Neuronal stem cell (in vitro differentiated cells): Measurements from ENCODE around the gene ZNF575.
A peak's percentile ranks its signal among the peaks of the same experiment; 100 is the strongest.

Source experiments
- DNase-seq: peaks from one replicate; pipeline ENCODE4 v3.0.0-alpha.2; 2013; ENCODE audit warnings: low spot score
- H2AFZ ChIP-seq: one replicate; pipeline ENCODE4 v1.6.1; 2013; ENCODE audit warnings: mild to moderate bottlenecking, low read length, inconsistent platforms
- H2AK5ac ChIP-seq: 2 replicates; pipeline ENCODE4 v1.6.1; 2013; ENCODE audit warnings: low read depth, mild to moderate bottlenecking, inconsistent platforms, low read length, moderate library complexity, mixed read lengths
- H2BK120ac ChIP-seq: 2 replicates; pipeline ENCODE4 v1.6.1; 2013; ENCODE audit warnings: low read depth, mild to moderate bottlenecking, inconsistent platforms, low read length, moderate library complexity, mixed read lengths
- H2BK12ac ChIP-seq: one replicate; pipeline ENCODE4 v1.6.1; 2013; ENCODE audit warnings: low read length, inconsistent platforms
- H2BK15ac ChIP-seq: 2 replicates; pipeline ENCODE4 v1.6.1; 2013; ENCODE audit warnings: mild to moderate bottlenecking, low read length, inconsistent platforms, mixed read lengths
- H2BK5ac ChIP-seq: one replicate; pipeline ENCODE4 v1.6.1; 2013; ENCODE audit warnings: inconsistent platforms, mild to moderate bottlenecking, low read length, moderate library complexity
- H3K14ac ChIP-seq: one replicate; pipeline ENCODE4 v1.6.1; 2013; ENCODE audit warnings: low read length, inconsistent platforms
- H3K18ac ChIP-seq: 2 replicates; pipeline ENCODE4 v1.6.1; 2013; ENCODE audit warnings: low read length, inconsistent platforms
- H3K23ac ChIP-seq: 2 replicates; pipeline ENCODE4 v1.6.1; 2013; ENCODE audit warnings: low read depth, mild to moderate bottlenecking, mixed read lengths, low read length, inconsistent platforms; ENCODE audit not compliant: poor library complexity
- H3K27ac ChIP-seq: replicated peaks from 3 replicates; pipeline ENCODE4 v1.5.1; 2013; ENCODE audit warnings: low read length, inconsistent platforms
- H3K27me3 ChIP-seq, 3 experiments: 2 replicates each; pipeline ENCODE4 v1.6.1; 2013; ENCODE audit warnings: low read length in 3 of 3, mild to moderate bottlenecking in 2 of 3, inconsistent platforms in 1 of 3, low read depth in 1 of 3, mixed read lengths in 1 of 3, moderate library complexity in 1 of 3; ENCODE audit not compliant: control insufficient read depth in 3 of 3, insufficient read depth in 3 of 3
- H3K36me3 ChIP-seq, 2 donors: replicated peaks in 1 of 2; 2 replicates each; pipeline ENCODE4 v1.6.1; 2013; ENCODE audit warnings: low read length in 2 of 2; ENCODE audit not compliant: control insufficient read depth in 2 of 2, insufficient read depth in 2 of 2
- H3K4ac ChIP-seq: 2 replicates; pipeline ENCODE4 v1.6.1; 2013; ENCODE audit warnings: inconsistent platforms, mild to moderate bottlenecking, low read length, moderate library complexity
- H3K4me1 ChIP-seq, 2 donors: 1 replicate in 1 of 2; 2 replicates in 1 of 2; pipeline ENCODE4 v1.6.1; 2013; ENCODE audit warnings: low read length in 2 of 2, low read depth in 1 of 2; ENCODE audit not compliant: control insufficient read depth in 2 of 2, insufficient read depth in 1 of 2
- H3K4me2 ChIP-seq: one replicate; pipeline ENCODE4 v1.6.1; 2013; ENCODE audit warnings: mild to moderate bottlenecking, low read length, inconsistent platforms; ENCODE audit not compliant: insufficient read depth, poor library complexity, severe bottlenecking
- H3K4me3 ChIP-seq, 2 donors: 2 replicates each; pipeline ENCODE4 v1.5.1; 2013; ENCODE audit warnings: low read length in 2 of 2, mild to moderate bottlenecking in 2 of 2, inconsistent platforms in 1 of 2, moderate library complexity in 1 of 2
- H3K79me1 ChIP-seq: one replicate; pipeline ENCODE4 v1.6.1; 2013; ENCODE audit warnings: low read depth, mild to moderate bottlenecking, inconsistent platforms, low read length, moderate library complexity
- H3K9ac ChIP-seq: one replicate; pipeline ENCODE4 v1.6.1; 2013; ENCODE audit warnings: mild to moderate bottlenecking, low read depth, low read length, inconsistent platforms; ENCODE audit not compliant: poor library complexity
- H3K9me3 ChIP-seq, 2 donors: replicated peaks in 1 of 2; 2 replicates each; pipeline versions ENCODE3 to v1.6.1; 2013; ENCODE audit warnings: low read length in 2 of 2, mild to moderate bottlenecking in 2 of 2, inconsistent platforms in 1 of 2, low read depth in 1 of 2, mixed read lengths in 1 of 2, moderate library complexity in 1 of 2; ENCODE audit not compliant: control insufficient read depth in 2 of 2, insufficient read depth in 1 of 2
- H4K8ac ChIP-seq: one replicate; pipeline ENCODE4 v1.6.1; 2013; ENCODE audit warnings: low read depth, mild to moderate bottlenecking, inconsistent platforms, low read length, moderate library complexity
- H4K91ac ChIP-seq: one replicate; pipeline ENCODE4 v1.6.1; 2013; ENCODE audit warnings: low read length, low read depth, mild to moderate bottlenecking, inconsistent platforms; ENCODE audit not compliant: poor library complexity
- WGBS, 2 donors: extraction: QIAGEN DNeasy Blood & Tissue Kit; methylation state at CpG; one replicate each; pipeline ENCODE4 v1.1.7; 2013; ENCODE audit warnings: missing lambda C conversion rate in 2 of 2, mixed read lengths in 1 of 2; ENCODE audit not compliant: insufficient read length in 2 of 2, insufficient replicate concordance in 1 of 2; ENCODE audit errors: extremely low coverage in 2 of 2; 5-methylcytosine and 5-hydroxymethylcytosine counted together

Gene ZNF575

DNA sequence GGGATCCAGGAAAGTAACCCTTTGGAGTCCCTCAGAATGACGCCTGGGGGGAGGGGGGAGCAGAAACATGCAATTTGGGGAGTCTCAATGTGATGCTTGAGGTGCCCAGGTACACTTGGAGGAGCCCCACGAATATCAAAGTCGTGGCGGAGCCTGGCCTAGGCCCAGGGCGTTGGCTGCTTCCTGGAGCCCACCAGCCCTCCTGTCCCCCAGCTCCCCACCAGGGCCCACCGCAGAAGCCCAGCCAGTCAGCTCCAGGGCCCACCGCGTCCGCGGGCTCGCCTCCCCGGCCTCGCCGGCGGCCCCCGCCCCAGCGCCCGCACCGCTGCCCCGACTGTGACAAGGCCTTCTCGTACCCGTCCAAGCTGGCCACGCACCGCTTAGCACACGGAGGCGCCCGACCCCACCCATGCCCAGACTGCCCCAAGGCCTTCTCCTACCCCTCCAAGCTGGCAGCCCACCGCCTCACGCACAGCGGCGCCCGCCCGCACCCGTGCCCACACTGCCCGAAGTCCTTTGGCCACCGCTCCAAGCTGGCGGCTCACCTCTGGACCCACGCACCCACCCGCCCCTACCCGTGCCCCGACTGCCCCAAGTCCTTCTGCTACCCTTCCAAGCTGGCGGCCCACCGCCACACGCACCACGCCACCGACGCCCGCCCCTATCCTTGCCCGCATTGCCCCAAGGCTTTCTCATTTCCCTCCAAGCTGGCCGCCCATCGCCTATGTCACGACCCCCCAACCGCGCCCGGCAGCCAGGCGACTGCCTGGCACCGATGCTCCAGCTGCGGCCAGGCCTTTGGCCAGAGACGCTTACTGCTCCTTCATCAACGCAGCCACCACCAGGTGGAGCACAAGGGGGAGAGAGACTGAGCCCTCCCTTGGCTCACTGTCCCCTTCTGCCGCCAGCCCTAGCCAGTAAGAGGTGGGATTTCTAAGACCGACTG is 2.1 kb downstream of the ZNF575 start:
- Histone ChIP-seq H3K14ac (no peak overlapping the region), H2AK5ac (peak overlapping the region; percentile 40), H3K4me2 (no peak overlapping the region), H3K27ac (no peak overlapping the region), H3K79me1 (no peaks in the 10 kb centered on the region), H3K4ac (no peak overlapping the region), H3K9me3 (peaks cover 6 to 14% of the 10 kb centered on the region in 2 donors), H3K23ac (peak overlapping the region; percentile 52), H2BK15ac (peak overlapping the region; percentile 46), H3K4me3 (no peak overlapping the region), H2BK120ac (no peak overlapping the region), H2AFZ (no peak overlapping the region), H4K8ac (no peak overlapping the region), H3K18ac (no peak overlapping the region), H3K4me1 (peaks cover 8 to 13% of the 10 kb centered on the region in 2 donors), H2BK12ac (no peak overlapping the region), H2BK5ac (no peak overlapping the region), H3K36me3 (peaks cover 13 to 44% of the 10 kb centered on the region in 2 donors), H4K91ac (no peak overlapping the region), H3K27me3 (no peaks in the 10 kb centered on the region), H3K9ac (no peak overlapping the region)
- WGBS, 2 donors, result no CpG with 5 or more reads among the region's 62 CpGs
- DNase-seq, result peak; percentile 54

DNA sequence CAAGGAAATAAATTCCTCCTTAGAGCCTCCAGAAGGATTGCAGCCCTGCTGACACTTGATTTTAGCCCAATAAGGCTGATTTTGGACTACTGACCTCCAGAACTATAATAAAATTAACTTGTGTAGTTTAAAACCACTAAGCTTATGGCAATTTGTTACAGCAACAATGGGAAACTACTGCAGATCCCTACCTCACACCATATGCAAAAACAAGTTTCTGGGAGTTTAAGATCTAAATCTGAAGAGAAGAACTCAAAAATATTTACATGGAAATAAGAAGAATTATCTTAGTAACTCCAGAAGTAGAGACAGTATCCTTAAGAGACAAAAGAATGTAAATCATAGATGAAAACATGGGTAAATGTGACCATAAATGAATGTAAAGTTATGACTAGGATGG is 5.9 kb downstream of the ZNF575 start:
- no peak overlapping the region for H2AFZ ChIP-seq
- no peak overlapping the region for H2BK5ac ChIP-seq
- H2BK12ac ChIP-seq, result no peak overlapping the region
- H4K91ac ChIP-seq, result no peak overlapping the region
- no peak overlapping the region for H3K18ac ChIP-seq
- H3K14ac ChIP-seq, result no peak overlapping the region
- peaks cover 1% of the 10 kb centered on the region for H3K79me1 ChIP-seq
- H3K4me2 ChIP-seq, result no peak overlapping the region
- H3K27me3 ChIP-seq, result no peaks in the 10 kb centered on the region
- H3K9me3 ChIP-seq, result peaks cover 12 to 14% of the 10 kb centered on the region in 2 donors
- H3K4me3 ChIP-seq, result no peak overlapping the region
- no peak overlapping the region for H3K27ac ChIP-seq
- peaks cover 0 to 4% of the 10 kb centered on the region in 2 donors for H3K4me1 ChIP-seq
- no peak for DNase-seq
- H2AK5ac ChIP-seq, result no peak overlapping the region
- no peak overlapping the region for H3K4ac ChIP-seq
- no peak overlapping the region for H2BK15ac ChIP-seq
- H3K9ac ChIP-seq, result no peak overlapping the region
- H2BK120ac ChIP-seq, result no peak overlapping the region
- H3K23ac ChIP-seq, result no peak overlapping the region
- H3K36me3 ChIP-seq, result peaks cover 43 to 82% of the 10 kb centered on the region in 2 donors
- no peak overlapping the region for H4K8ac ChIP-seq

GRCh38 chr19:43540381-43540780 is 7.4 kb downstream of the ZNF575 start:
- no peak overlapping the region for H3K18ac ChIP-seq
- H3K27me3 ChIP-seq, result no peaks in the 10 kb centered on the region
- no peak overlapping the region for H3K4me3 ChIP-seq
- no peak overlapping the region for H3K14ac ChIP-seq
- H3K4ac ChIP-seq, result no peak overlapping the region
- H3K9ac ChIP-seq, result no peak overlapping the region
- no peak overlapping the region for H3K4me2 ChIP-seq
- no peak for DNase-seq
- H4K8ac ChIP-seq, result no peak overlapping the region
- H2BK5ac ChIP-seq, result no peak overlapping the region
- peaks cover 53 to 97% of the 10 kb centered on the region in 2 donors for H3K36me3 ChIP-seq
- peaks cover 0 to 1% of the 10 kb centered on the region in 2 donors for H3K4me1 ChIP-seq
- H3K23ac ChIP-seq, result no peak overlapping the region
- no peak overlapping the region for H2BK12ac ChIP-seq
- no peak overlapping the region for H2BK120ac ChIP-seq
- H3K9me3 ChIP-seq, result peaks cover 12 to 14% of the 10 kb centered on the region in 2 donors
- H3K27ac ChIP-seq, result no peak overlapping the region
- H3K79me1 ChIP-seq, result peaks cover 1% of the 10 kb centered on the region
- no peak overlapping the region for H2AFZ ChIP-seq
- H4K91ac ChIP-seq, result no peak overlapping the region
- no CpG with 5 or more reads among the region's 3 CpGs for WGBS, 2 donors
- no peak overlapping the region for H2BK15ac ChIP-seq
- no peak overlapping the region for H2AK5ac ChIP-seq

- no peak overlapping the region for H2BK120ac ChIP-seq
- no peak overlapping the region for H2AFZ ChIP-seq
- H3K4ac ChIP-seq, result no peak overlapping the region
- H2BK12ac ChIP-seq, result no peak overlapping the region
- no peak overlapping the region for H3K9ac ChIP-seq
- no peak overlapping the region for H3K23ac ChIP-seq
- H3K4me3 ChIP-seq, result no peak overlapping the region
- DNase-seq, result no peak
- H3K4me2 ChIP-seq, result no peak overlapping the region
- no peak overlapping the region for H2BK5ac ChIP-seq
- no peak overlapping the region for H2BK15ac ChIP-seq
- no peak overlapping the region for H3K14ac ChIP-seq
- H3K27ac ChIP-seq, result no peak overlapping the region
- peaks cover 1% of the 10 kb centered on the region for H3K79me1 ChIP-seq
- no peak overlapping the region for H2AK5ac ChIP-seq
- H3K9me3 ChIP-seq, result peaks cover 12 to 14% of the 10 kb centered on the region in 2 donors
- H4K91ac ChIP-seq, result no peak overlapping the region
- no peak overlapping the region for H3K18ac ChIP-seq
- no peaks in the 10 kb centered on the region for H3K4me1 ChIP-seq
- no peak overlapping the region for H4K8ac ChIP-seq
- H3K27me3 ChIP-seq, result no peaks in the 10 kb centered on the region
- H3K36me3 ChIP-seq, result peaks cover 57 to 97% of the 10 kb centered on the region in 2 donors
- WGBS, 2 donors, result no CpG with 5 or more reads among the region's 5 CpGs
Measured at GRCh38 chr19:43541920-43542650, 9.1 kb downstream of the ZNF575 start.
